ENCODE measurements around the gene CARD11. TPM values are rescaled to one million over a fixed set of nuclear protein-coding genes. Genes with fewer than 3 reads are reported as not detected.

Gene CARD11
- total RNA-seq, 1 experiment from 2014 or later, result 0.57 TPM

DNA sequence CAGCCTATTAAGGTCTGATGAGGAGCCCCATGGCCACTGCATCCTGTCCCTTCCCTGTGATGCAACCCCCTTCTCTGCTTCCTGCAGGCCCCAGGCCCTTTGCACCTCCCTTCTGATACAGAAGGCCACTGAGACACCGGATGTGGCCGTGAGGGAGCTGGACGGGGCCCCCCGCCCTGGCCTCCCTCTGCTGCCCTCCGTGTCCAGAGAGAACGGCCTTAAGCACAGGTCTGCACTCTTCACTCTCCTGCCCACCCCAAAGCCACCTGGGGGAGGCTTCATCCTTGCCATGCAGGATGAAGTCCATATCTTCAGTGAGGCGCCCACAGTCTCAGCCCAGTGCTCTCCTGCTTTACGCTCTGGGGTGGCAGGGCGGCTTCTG lies 112.6 kb downstream of the CARD11 start:
- intact Hi-C loops (cut with micrococcal nuclease), result no loop called here
- Histone ChIP-seq H3K9ac (ENCODE audit: low read length) (no peak overlapping the region), H3K27me3 (ENCODE audit: insufficient read depth, low read length) (peaks cover 2% of the 10 kb centered on the region; the same call in 1 of the 2 replicates), H3K36me3 (ENCODE audit: control insufficient read depth in 1 of 2, insufficient read depth in 2 of 2, low read length in 2 of 2) (no peaks in the 10 kb centered on the region), H4K20me1 (ENCODE audit: insufficient read depth) (no peaks in the 10 kb centered on the region), H2AFZ (ENCODE audit: low read depth, low read length, poor library complexity, severe bottlenecking) (no peak overlapping the region), H3K27ac (ENCODE audit: low read depth, low read length) (no peak overlapping the region), H3K79me2 (ENCODE audit: insufficient read depth, low read length) (no peaks in the 10 kb centered on the region), H3K4me1 (ENCODE audit: control insufficient read depth in 1 of 2, insufficient read depth in 2 of 2, low read length in 2 of 2) (peaks cover 4 to 8% of the 10 kb centered on the region in 2 experiments; a peak in 3 of 4 replicates), H3K4me2 (ENCODE audit: low read length) (no peak overlapping the region), H3K4me3 (replicated peaks in 1 of 2; ENCODE audit: low read depth in 1 of 2, low read length in 2 of 2) (no peak overlapping the region), H3K9me3 (ENCODE audit: control insufficient read depth in 1 of 2, insufficient read depth in 1 of 2, low read depth in 1 of 2, low read length in 2 of 2) (no peaks in the 10 kb centered on the region), H3K9me2 (ENCODE audit: insufficient read depth) (no peaks in the 10 kb centered on the region)
- CTCF ChIA-PET, result no interaction called here
- no TSS peak for BruUV-seq (replicated peaks)
- POLR2A ChIA-PET, result no interaction called here
- RAD21 ChIA-PET (ENCODE audit: low non-redundant PET in 1 of 2, low total read pairs in 2 of 2, uncharacterized antibody in 2 of 2, unreplicated experiment in 2 of 2), result no interaction called here
- no peak for TF ChIP-seq EGR1 (IDR thresholded peaks at IDR 0.05; ENCODE audit: low read depth)
- TF ChIP-seq RAD21 (IDR thresholded peaks at IDR 0.05; ENCODE audit: low read depth), result no peak
- no peak for TF ChIP-seq ZFX (IDR thresholded peaks at IDR 0.05)
- TF ChIP-seq, protein P1, sequence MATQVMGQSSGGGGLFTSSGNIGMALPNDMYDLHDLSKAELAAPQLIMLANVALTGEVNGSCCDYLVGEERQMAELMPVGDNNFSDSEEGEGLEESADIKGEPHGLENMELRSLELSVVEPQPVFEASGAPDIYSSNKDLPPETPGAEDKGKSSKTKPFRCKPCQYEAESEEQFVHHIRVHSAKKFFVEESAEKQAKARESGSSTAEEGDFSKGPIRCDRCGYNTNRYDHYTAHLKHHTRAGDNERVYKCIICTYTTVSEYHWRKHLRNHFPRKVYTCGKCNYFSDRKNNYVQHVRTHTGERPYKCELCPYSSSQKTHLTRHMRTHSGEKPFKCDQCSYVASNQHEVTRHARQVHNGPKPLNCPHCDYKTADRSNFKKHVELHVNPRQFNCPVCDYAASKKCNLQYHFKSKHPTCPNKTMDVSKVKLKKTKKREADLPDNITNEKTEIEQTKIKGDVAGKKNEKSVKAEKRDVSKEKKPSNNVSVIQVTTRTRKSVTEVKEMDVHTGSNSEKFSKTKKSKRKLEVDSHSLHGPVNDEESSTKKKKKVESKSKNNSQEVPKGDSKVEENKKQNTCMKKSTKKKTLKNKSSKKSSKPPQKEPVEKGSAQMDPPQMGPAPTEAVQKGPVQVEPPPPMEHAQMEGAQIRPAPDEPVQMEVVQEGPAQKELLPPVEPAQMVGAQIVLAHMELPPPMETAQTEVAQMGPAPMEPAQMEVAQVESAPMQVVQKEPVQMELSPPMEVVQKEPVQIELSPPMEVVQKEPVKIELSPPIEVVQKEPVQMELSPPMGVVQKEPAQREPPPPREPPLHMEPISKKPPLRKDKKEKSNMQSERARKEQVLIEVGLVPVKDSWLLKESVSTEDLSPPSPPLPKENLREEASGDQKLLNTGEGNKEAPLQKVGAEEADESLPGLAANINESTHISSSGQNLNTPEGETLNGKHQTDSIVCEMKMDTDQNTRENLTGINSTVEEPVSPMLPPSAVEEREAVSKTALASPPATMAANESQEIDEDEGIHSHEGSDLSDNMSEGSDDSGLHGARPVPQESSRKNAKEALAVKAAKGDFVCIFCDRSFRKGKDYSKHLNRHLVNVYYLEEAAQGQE (IDR thresholded peaks at IDR 0.05; ENCODE audit: low read depth), result no peak
- no peak for TF ChIP-seq YY1 (IDR thresholded peaks at IDR 0.05; ENCODE audit: extremely low read depth, insufficient replicate concordance, low read depth, low read length)
- TF ChIP-seq JUND (IDR thresholded peaks at IDR 0.05), result no peak
- TF ChIP-seq, protein P2, sequence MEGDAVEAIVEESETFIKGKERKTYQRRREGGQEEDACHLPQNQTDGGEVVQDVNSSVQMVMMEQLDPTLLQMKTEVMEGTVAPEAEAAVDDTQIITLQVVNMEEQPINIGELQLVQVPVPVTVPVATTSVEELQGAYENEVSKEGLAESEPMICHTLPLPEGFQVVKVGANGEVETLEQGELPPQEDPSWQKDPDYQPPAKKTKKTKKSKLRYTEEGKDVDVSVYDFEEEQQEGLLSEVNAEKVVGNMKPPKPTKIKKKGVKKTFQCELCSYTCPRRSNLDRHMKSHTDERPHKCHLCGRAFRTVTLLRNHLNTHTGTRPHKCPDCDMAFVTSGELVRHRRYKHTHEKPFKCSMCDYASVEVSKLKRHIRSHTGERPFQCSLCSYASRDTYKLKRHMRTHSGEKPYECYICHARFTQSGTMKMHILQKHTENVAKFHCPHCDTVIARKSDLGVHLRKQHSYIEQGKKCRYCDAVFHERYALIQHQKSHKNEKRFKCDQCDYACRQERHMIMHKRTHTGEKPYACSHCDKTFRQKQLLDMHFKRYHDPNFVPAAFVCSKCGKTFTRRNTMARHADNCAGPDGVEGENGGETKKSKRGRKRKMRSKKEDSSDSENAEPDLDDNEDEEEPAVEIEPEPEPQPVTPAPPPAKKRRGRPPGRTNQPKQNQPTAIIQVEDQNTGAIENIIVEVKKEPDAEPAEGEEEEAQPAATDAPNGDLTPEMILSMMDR (IDR thresholded peaks at IDR 0.05 in 2 of 3, conservative IDR thresholded peaks at IDR 0.05 in 1 of 3; ENCODE audit: borderline replicate concordance in 1 of 3, insufficient read depth in 1 of 3, low read depth in 2 of 3, low read length in 2 of 3), result no peak
- TF ChIP-seq FOSL1 (IDR thresholded peaks at IDR 0.05; ENCODE audit: low read depth), result no peak
- no peak for TF ChIP-seq SRF (IDR thresholded peaks at IDR 0.05; ENCODE audit: low read depth)
- TF ChIP-seq, protein P3, sequence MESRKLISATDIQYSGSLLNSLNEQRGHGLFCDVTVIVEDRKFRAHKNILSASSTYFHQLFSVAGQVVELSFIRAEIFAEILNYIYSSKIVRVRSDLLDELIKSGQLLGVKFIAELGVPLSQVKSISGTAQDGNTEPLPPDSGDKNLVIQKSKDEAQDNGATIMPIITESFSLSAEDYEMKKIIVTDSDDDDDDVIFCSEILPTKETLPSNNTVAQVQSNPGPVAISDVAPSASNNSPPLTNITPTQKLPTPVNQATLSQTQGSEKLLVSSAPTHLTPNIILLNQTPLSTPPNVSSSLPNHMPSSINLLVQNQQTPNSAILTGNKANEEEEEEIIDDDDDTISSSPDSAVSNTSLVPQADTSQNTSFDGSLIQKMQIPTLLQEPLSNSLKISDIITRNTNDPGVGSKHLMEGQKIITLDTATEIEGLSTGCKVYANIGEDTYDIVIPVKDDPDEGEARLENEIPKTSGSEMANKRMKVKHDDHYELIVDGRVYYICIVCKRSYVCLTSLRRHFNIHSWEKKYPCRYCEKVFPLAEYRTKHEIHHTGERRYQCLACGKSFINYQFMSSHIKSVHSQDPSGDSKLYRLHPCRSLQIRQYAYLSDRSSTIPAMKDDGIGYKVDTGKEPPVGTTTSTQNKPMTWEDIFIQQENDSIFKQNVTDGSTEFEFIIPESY (IDR thresholded peaks at IDR 0.05; ENCODE audit: extremely low read depth, insufficient replicate concordance, low read length), result no peak
- TF ChIP-seq ELF1 (IDR thresholded peaks at IDR 0.05; ENCODE audit: borderline replicate concordance, low read depth), result no peak
- no peak for TF ChIP-seq CBX3 (IDR thresholded peaks at IDR 0.05; ENCODE audit: low read depth)
- TF ChIP-seq TCF7L2 (IDR thresholded peaks at IDR 0.05; ENCODE audit: borderline replicate concordance, extremely low read depth, insufficient read depth, insufficient read length), result no peak
- TF ChIP-seq EZH2 (IDR thresholded peaks at IDR 0.05), result no peak
- TF ChIP-seq CEBPB (IDR thresholded peaks at IDR 0.05; ENCODE audit: low read depth), result no peak
- TF ChIP-seq SP1 (IDR thresholded peaks at IDR 0.05; ENCODE audit: low read depth), result no peak
- no peak for DNase-seq (ENCODE audit: low read depth, low spot score)
- ATAC-seq, result no peak
